Endodermal cell (in vitro differentiated cells): ENCODE measurements around the gene RASGRF2. TPM values are rescaled to one million over a fixed set of nuclear protein-coding genes. Genes with fewer than 3 reads are reported as not detected.

ENCODE experiments used
- DNase-seq: peaks from one replicate; pipeline ENCODE4 v3.0.0-alpha.2; 2017
- H3K27ac ChIP-seq: 2 replicates; pipeline ENCODE4 v1.5.1; 2013; ENCODE audit warnings: mild to moderate bottlenecking, low read depth, low read length, moderate library complexity
- H3K27me3 ChIP-seq: 2 replicates; pipeline ENCODE4 v1.6.1; 2013; ENCODE audit warnings: mild to moderate bottlenecking, low read length, moderate library complexity; ENCODE audit not compliant: insufficient read depth, control insufficient read depth, poor library complexity, severe bottlenecking
- H3K36me3 ChIP-seq: 2 replicates; pipeline ENCODE4 v1.7.0; 2013; ENCODE audit warnings: mild to moderate bottlenecking, low read length, moderate library complexity; ENCODE audit not compliant: control insufficient read depth, insufficient read depth
- H3K4me1 ChIP-seq: one replicate; pipeline ENCODE4 v1.7.0; 2013; ENCODE audit warnings: low read length; ENCODE audit not compliant: control insufficient read depth, insufficient read depth
- H3K4me3 ChIP-seq: 2 replicates; pipeline ENCODE4 v1.5.1; 2013; ENCODE audit warnings: mild to moderate bottlenecking, low read length, moderate library complexity
- H3K9ac ChIP-seq: 2 replicates; pipeline ENCODE4 v1.6.1; 2013; ENCODE audit warnings: mild to moderate bottlenecking, low read length, moderate library complexity; ENCODE audit not compliant: poor library complexity, severe bottlenecking; ENCODE audit errors: extremely low read depth
- H3K9me3 ChIP-seq: 2 replicates; pipeline ENCODE4 v1.6.1; 2013; ENCODE audit warnings: mild to moderate bottlenecking, low read length, moderate library complexity; ENCODE audit not compliant: control insufficient read depth
- H3K27ac Mint-ChIP-seq: 2 replicates; pipeline ENCODE4 v1.8.0; 2020; ENCODE audit warnings: mixed read lengths
- H3K27me3 Mint-ChIP-seq: 2 replicates; pipeline ENCODE4 v1.8.0; 2021; ENCODE audit warnings: mild to moderate bottlenecking, mixed read lengths; ENCODE audit not compliant: insufficient read depth
- H3K36me3 Mint-ChIP-seq: 2 replicates; pipeline ENCODE4 v1.8.0; 2020; ENCODE audit warnings: low read depth, mixed read lengths
- H3K4me1 Mint-ChIP-seq: 2 replicates; pipeline ENCODE4 v1.8.0; 2020; ENCODE audit warnings: mixed read lengths
- H3K4me3 Mint-ChIP-seq: 2 replicates; pipeline ENCODE4 v1.8.0; 2020; ENCODE audit warnings: mild to moderate bottlenecking, moderate library complexity, mixed read lengths
- H3K9me3 Mint-ChIP-seq: 2 replicates; pipeline ENCODE4 v1.8.0; 2020; ENCODE audit warnings: mild to moderate bottlenecking, mixed read lengths
- WGBS, 2 experiments: methylation state at CpG; one replicate each; pipeline versions ENCODE4 v1.1.5 to v1.1.7; 2013; ENCODE audit warnings: missing lambda C conversion rate in 2 of 2, mixed read lengths in 1 of 2; ENCODE audit not compliant: insufficient coverage in 1 of 2, insufficient read length in 1 of 2; 5-methylcytosine and 5-hydroxymethylcytosine counted together
- total RNA-seq, 2 donors: library from RNA; stranded (reverse); fragmentation: NEBNext Ultra II Directional in 1 of 2; extraction: Animal tissue kit (Norgen Biotek cat#: 25700) in 1 of 2; gene quantifications; 2 replicates in 1 of 2; 3 replicates in 1 of 2; pipeline ENCODE4 v1.2.1, GENCODE V29; 2021
- TF ChIP-seq, protein P1 (sequence below): fragments of 200-600 bp; sonication (generic); conservative IDR thresholded peaks from 2 replicates; pipeline ENCODE4 v1.5.0; 2021; ENCODE audit warnings: antibody characterized with exemption, mild to moderate bottlenecking

RASGRF2 gene
- total RNA-seq, 2 donors from 2014 or later = 0.64 to 14.4 TPM

GRCh38 chr5:81005708-81006107 is 45.5 kb downstream of the RASGRF2 start:
- 91 to 100% methylated on average over 1 to 4 of the region's 4 CpGs for WGBS, 2 experiments
- H3K4me1 Mint-ChIP-seq = no peaks in the 10 kb centered on the region
- TF ChIP-seq, protein P1, sequence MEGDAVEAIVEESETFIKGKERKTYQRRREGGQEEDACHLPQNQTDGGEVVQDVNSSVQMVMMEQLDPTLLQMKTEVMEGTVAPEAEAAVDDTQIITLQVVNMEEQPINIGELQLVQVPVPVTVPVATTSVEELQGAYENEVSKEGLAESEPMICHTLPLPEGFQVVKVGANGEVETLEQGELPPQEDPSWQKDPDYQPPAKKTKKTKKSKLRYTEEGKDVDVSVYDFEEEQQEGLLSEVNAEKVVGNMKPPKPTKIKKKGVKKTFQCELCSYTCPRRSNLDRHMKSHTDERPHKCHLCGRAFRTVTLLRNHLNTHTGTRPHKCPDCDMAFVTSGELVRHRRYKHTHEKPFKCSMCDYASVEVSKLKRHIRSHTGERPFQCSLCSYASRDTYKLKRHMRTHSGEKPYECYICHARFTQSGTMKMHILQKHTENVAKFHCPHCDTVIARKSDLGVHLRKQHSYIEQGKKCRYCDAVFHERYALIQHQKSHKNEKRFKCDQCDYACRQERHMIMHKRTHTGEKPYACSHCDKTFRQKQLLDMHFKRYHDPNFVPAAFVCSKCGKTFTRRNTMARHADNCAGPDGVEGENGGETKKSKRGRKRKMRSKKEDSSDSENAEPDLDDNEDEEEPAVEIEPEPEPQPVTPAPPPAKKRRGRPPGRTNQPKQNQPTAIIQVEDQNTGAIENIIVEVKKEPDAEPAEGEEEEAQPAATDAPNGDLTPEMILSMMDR = no peak

GRCh38 chr5:81006231-81006630 is 46.1 kb downstream of the RASGRF2 start:
- Histone ChIP-seq H3K4me3 (no peak overlapping the region), H3K9me3 (no peaks in the 10 kb centered on the region), H3K27me3 (no peaks in the 10 kb centered on the region), H3K27ac (no peak overlapping the region), H3K36me3 (no peaks in the 10 kb centered on the region), H3K9ac (no peak overlapping the region), H3K4me1 (no peaks in the 10 kb centered on the region)
- DNase-seq = no peak
- no peaks in the 10 kb centered on the region for H3K9me3 Mint-ChIP-seq
- no peak overlapping the region for H3K4me3 Mint-ChIP-seq
- TF ChIP-seq, protein P1 = no peak
- no peaks in the 10 kb centered on the region for H3K27me3 Mint-ChIP-seq
- no peaks in the 10 kb centered on the region for H3K36me3 Mint-ChIP-seq
- H3K4me1 Mint-ChIP-seq = no peaks in the 10 kb centered on the region
- no peak overlapping the region for H3K27ac Mint-ChIP-seq

More at GRCh38 chr5:81005708-81006107, 45.5 kb downstream of the RASGRF2 start:
- DNase-seq = no peak
- Histone ChIP-seq H3K36me3 (no peaks in the 10 kb centered on the region), H3K4me1 (no peaks in the 10 kb centered on the region), H3K9me3 (no peaks in the 10 kb centered on the region), H3K27me3 (no peaks in the 10 kb centered on the region), H3K9ac (no peak overlapping the region), H3K4me3 (no peak overlapping the region), H3K27ac (no peak overlapping the region)
- H3K27ac Mint-ChIP-seq = no peak overlapping the region
- no peaks in the 10 kb centered on the region for H3K9me3 Mint-ChIP-seq
- H3K27me3 Mint-ChIP-seq = no peaks in the 10 kb centered on the region
- H3K36me3 Mint-ChIP-seq = no peaks in the 10 kb centered on the region
- no peak overlapping the region for H3K4me3 Mint-ChIP-seq

- no peak overlapping the region for H3K9ac ChIP-seq
- H3K4me1 ChIP-seq = no peaks in the 10 kb centered on the region
- no peak for DNase-seq
- H3K9me3 ChIP-seq = no peaks in the 10 kb centered on the region
- Mint-ChIP-seq H3K27me3 (no peaks in the 10 kb centered on the region), H3K36me3 (no peaks in the 10 kb centered on the region), H3K4me3 (no peak overlapping the region), H3K9me3 (no peaks in the 10 kb centered on the region), H3K27ac (no peak overlapping the region), H3K4me1 (no peaks in the 10 kb centered on the region)
- no peaks in the 10 kb centered on the region for H3K36me3 ChIP-seq
- H3K27ac ChIP-seq = no peak overlapping the region
- TF ChIP-seq, protein P1 = no peak
- no peak overlapping the region for H3K4me3 ChIP-seq
- no peaks in the 10 kb centered on the region for H3K27me3 ChIP-seq
- WGBS, 2 experiments = 93% methylated on average over 3 to 8 of the region's 8 CpGs
Measured at GRCh38 chr5:81006947-81007636, 46.9 kb downstream of the RASGRF2 start.
